Measurements from ENCODE around the gene RBSN. TPM values are rescaled to one million over a fixed set of nuclear protein-coding genes. Genes with fewer than 3 reads are reported as not detected.

The RBSN gene
- total and polyA plus RNA-seq, 12 donors = 5.7 to 33.9 (median 23.9) TPM

DNA sequence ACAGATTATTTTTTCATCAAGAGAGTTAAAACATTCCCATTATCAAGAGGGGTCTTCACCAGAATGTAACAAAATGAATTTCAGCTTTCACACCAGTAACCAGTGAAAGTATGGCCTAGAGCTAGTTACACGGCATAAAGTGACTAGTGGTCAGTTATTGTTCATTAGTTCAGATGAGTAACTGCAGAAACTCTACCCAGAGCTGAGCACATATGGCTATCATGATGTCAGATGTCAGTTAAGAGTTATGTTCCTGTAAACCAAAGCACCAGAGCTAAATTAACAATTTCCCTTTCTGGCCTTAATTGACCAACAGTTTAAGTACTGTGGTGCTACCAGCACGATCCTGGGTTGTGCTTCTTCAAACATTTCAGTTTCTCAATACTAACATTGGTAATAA is 27.2 kb downstream of the RBSN start:
- no peaks in the 10 kb centered on the region for H3K9me3 ChIP-seq (replicated peaks in 1 of 3)
- H3K27me3 ChIP-seq = no peaks in the 10 kb centered on the region
- WGBS, 4 donors = 88 to 98% (median 95%) methylated on average over 2 of the region's 2 CpGs
- H3K4me1 ChIP-seq (replicated peaks in 1 of 2) = no peaks in the 10 kb centered on the region
- peaks cover 0 to 62% of the 10 kb centered on the region in 2 donors for H3K36me3 ChIP-seq (replicated peaks in 1 of 2)
- no peak overlapping the region for H3K4me3 ChIP-seq
- TF ChIP-seq, protein P1, sequence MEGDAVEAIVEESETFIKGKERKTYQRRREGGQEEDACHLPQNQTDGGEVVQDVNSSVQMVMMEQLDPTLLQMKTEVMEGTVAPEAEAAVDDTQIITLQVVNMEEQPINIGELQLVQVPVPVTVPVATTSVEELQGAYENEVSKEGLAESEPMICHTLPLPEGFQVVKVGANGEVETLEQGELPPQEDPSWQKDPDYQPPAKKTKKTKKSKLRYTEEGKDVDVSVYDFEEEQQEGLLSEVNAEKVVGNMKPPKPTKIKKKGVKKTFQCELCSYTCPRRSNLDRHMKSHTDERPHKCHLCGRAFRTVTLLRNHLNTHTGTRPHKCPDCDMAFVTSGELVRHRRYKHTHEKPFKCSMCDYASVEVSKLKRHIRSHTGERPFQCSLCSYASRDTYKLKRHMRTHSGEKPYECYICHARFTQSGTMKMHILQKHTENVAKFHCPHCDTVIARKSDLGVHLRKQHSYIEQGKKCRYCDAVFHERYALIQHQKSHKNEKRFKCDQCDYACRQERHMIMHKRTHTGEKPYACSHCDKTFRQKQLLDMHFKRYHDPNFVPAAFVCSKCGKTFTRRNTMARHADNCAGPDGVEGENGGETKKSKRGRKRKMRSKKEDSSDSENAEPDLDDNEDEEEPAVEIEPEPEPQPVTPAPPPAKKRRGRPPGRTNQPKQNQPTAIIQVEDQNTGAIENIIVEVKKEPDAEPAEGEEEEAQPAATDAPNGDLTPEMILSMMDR (IDR thresholded peaks at IDR 0.05) = no peak
- TF ChIP-seq POLR2A (IDR thresholded peaks at IDR 0.05) = no peak
- DNase-seq = no peak
- intact Hi-C loops (cut with DNase I) = no loop called here
- H3K27ac ChIP-seq = no peak overlapping the region

DNA sequence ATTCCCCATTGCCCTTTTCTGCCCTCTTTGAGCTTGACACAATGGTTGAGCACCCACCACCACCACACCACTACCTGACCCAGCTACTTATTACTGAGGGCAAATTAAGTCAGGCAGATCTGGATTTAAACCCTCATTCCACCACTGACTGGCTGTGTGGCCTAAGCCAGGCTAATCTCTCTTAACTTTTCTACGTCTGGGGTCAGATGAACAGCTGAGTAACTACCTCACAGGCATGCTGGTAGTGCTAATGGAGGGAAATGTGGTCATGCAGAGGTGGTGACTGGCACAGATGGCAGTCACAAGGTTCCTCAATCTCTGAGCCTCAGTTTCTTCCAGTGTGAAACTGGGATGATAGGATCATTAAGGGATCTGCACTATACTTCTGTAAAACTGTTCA is 29.5 kb downstream of the RBSN start:
- Histone ChIP-seq H3K4me1 (replicated peaks in 1 of 2) (peaks cover 3 to 5% of the 10 kb centered on the region in 2 donors), H3K27me3 (no peaks in the 10 kb centered on the region), H3K9me3 (replicated peaks in 1 of 3) (no peaks in the 10 kb centered on the region), H3K4me3 (no peak overlapping the region), H3K27ac (no peak overlapping the region), H3K36me3 (replicated peaks in 1 of 2) (peaks cover 0 to 39% of the 10 kb centered on the region in 2 donors)
- 85 to 100% (median 89%) methylated on average over 1 of the region's 1 CpG for WGBS, 4 donors
- TF ChIP-seq POLR2A (IDR thresholded peaks at IDR 0.05) = no peak
- TF ChIP-seq, protein P1 (IDR thresholded peaks at IDR 0.05) = no peak
- DNase-seq = no peak
- intact Hi-C loops (cut with DNase I) = no loop called here

DNA sequence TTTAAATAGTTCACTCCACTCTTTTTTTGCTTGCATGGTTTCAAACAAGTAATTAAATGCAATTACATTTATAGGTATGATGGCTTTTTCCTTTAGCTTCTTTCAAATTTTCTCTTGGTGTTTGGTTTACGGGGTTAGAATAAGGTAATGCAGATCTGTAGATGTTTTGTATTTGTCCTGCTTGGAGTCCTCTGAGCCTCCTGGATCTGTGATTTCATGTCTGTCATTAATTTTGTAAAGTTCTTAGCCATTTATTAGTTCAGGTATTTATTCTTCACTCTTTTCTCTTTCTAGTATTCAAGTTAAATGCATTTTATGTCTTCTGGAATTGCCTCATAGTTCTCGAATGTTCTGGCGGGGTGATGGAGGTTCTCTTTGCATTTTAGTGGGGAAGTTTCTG is 32.5 kb downstream of the RBSN start:
- Histone ChIP-seq H3K27me3 (no peaks in the 10 kb centered on the region), H3K9me3 (replicated peaks in 1 of 3) (no peaks in the 10 kb centered on the region), H3K36me3 (replicated peaks in 1 of 2) (peaks cover 0 to 10% of the 10 kb centered on the region in 2 donors), H3K27ac (no peak overlapping the region), H3K4me3 (no peak overlapping the region), H3K4me1 (replicated peaks in 1 of 2) (peaks cover 9 to 19% of the 10 kb centered on the region in 2 donors)
- TF ChIP-seq, protein P1 (IDR thresholded peaks at IDR 0.05) = no peak
- TF ChIP-seq POLR2A (IDR thresholded peaks at IDR 0.05) = no peak
- DNase-seq = no peak
- 92 to 97% (median 96%) methylated on average over 3 of the region's 3 CpGs for WGBS, 4 donors
- intact Hi-C loops (cut with DNase I) = no loop called here

DNA sequence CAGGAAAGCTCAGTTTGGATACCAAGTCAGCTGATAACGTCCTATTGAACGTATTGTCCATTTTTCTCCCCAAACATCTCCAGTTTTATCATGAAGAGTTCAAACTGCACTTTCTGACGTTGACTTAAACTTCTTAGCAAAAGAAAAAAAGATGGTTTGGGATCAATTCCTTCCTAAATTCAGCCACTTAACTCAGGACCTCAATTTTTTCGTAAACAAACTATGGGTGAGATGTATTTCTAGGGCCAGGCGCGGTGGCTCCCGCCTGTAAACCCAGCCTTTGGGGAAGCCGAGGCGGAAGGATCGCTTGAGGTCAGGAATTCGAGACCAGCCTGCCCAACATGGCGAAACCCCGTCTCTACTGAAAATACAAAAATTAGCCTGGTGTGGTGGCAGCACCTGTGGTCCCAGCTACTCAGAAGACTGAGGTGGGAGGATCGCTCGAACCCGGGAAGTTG is 33.4 kb downstream of the RBSN start:
- peak overlapping the region in 2 of 5 donors; percentile 81 to 89 for H3K27ac ChIP-seq
- no peak for DNase-seq

More for the DNA sequence above, 33.4 kb downstream of the RBSN start:
- H3K27me3 ChIP-seq = no peaks in the 10 kb centered on the region
- intact Hi-C loops (cut with DNase I) = no loop called here
- peak overlapping the region; percentile 1 to 81 (median 69) for H3K4me3 ChIP-seq
- TF ChIP-seq, protein P1 (IDR thresholded peaks at IDR 0.05) = no peak
- TF ChIP-seq POLR2A (IDR thresholded peaks at IDR 0.05) = no peak
- 47 to 66% (median 59%) methylated on average over 16 of the region's 16 CpGs for WGBS, 4 donors
- peaks cover 0 to 2% of the 10 kb centered on the region in 2 donors for H3K36me3 ChIP-seq (replicated peaks in 1 of 2)
- no peaks in the 10 kb centered on the region for H3K9me3 ChIP-seq (replicated peaks in 1 of 3)
- H3K4me1 ChIP-seq (replicated peaks in 1 of 2) = peaks cover 9 to 19% of the 10 kb centered on the region in 2 donors

All from adrenal gland (tissue), 12 donors.